GDM1 (cell line): Measurements from ENCODE around the gene PPIP5K2.
A peak's percentile ranks its signal among the peaks of the same experiment; 100 is the strongest.
"Not testable (repeated sequence)": the region's sequence is repeated elsewhere in the genome, so short reads cannot be mapped to it uniquely, and the experiment has no call there.

Experiments
- DNase-seq: peaks from one replicate; lab custom pipeline; 2025; lab: John Stamatoyannopoulos, UW

The PPIP5K2 gene

GRCh38 chr5:103122242-103122641 lies 2.1 kb downstream of the PPIP5K2 start:
- DNase-seq, result no peak

- DNase-seq, result no peak
Observed at GRCh38 chr5:103126557-103126956, 6.5 kb downstream of the PPIP5K2 start.

- no peak for DNase-seq
Observed at GRCh38 chr5:103127292-103127817, 7.3 kb downstream of the PPIP5K2 start.

GRCh38 chr5:103128202-103128601 lies 8.1 kb downstream of the PPIP5K2 start:
- DNase-seq, result no peak

GRCh38 chr5:103132684-103133083 lies 12.6 kb downstream of the PPIP5K2 start:
- DNase-seq, result no peak

GRCh38 chr5:103133231-103133630 lies 13.1 kb downstream of the PPIP5K2 start:
- no peak for DNase-seq

GRCh38 chr5:103135461-103135860 lies 15.4 kb downstream of the PPIP5K2 start:
- DNase-seq, result no peak

- no peak for DNase-seq
Observed at GRCh38 chr5:103138202-103138690, 18.1 kb downstream of the PPIP5K2 start.

- DNase-seq, result peak; percentile 65
Observed at GRCh38 chr5:103139264-103139865, 19.3 kb downstream of the PPIP5K2 start.

GRCh38 chr5:103142132-103142531 lies 22.0 kb downstream of the PPIP5K2 start:
- not testable (repeated sequence) for DNase-seq

GRCh38 chr5:103145196-103145595 lies 25.1 kb downstream of the PPIP5K2 start:
- no peak for DNase-seq

- DNase-seq, result no peak
Observed at GRCh38 chr5:103148213-103148612, 28.1 kb downstream of the PPIP5K2 start.

- DNase-seq, result no peak
Observed at GRCh38 chr5:103151156-103151555, 31.1 kb downstream of the PPIP5K2 start.

GRCh38 chr5:103166706-103167105 lies 46.6 kb downstream of the PPIP5K2 start:
- no peak for DNase-seq

- DNase-seq, result no peak
Observed at GRCh38 chr5:103174147-103174546, 54.0 kb downstream of the PPIP5K2 start.

GRCh38 chr5:103177543-103177942 lies 57.4 kb downstream of the PPIP5K2 start:
- no peak for DNase-seq

- DNase-seq, result no peak
Observed at GRCh38 chr5:103178167-103178566, 58.1 kb downstream of the PPIP5K2 start.

GRCh38 chr5:103186152-103186551 lies 66.1 kb downstream of the PPIP5K2 start:
- no peak for DNase-seq

- no peak for DNase-seq
Observed at GRCh38 chr5:103188436-103188835, 68.3 kb downstream of the PPIP5K2 start.

GRCh38 chr5:103203226-103203625 lies 83.1 kb downstream of the PPIP5K2 start:
- no peak for DNase-seq

GRCh38 chr5:103204990-103205389 lies 84.9 kb downstream of the PPIP5K2 start:
- not testable (repeated sequence) for DNase-seq

- DNase-seq, result no peak
Observed at GRCh38 chr5:103205991-103206700, 86.0 kb downstream of the PPIP5K2 start.

GRCh38 chr5:103207011-103207410 lies 86.9 kb downstream of the PPIP5K2 start:
- DNase-seq, result no peak
